ENCODE data around the gene LMOD1.

Gene LMOD1

DNA sequence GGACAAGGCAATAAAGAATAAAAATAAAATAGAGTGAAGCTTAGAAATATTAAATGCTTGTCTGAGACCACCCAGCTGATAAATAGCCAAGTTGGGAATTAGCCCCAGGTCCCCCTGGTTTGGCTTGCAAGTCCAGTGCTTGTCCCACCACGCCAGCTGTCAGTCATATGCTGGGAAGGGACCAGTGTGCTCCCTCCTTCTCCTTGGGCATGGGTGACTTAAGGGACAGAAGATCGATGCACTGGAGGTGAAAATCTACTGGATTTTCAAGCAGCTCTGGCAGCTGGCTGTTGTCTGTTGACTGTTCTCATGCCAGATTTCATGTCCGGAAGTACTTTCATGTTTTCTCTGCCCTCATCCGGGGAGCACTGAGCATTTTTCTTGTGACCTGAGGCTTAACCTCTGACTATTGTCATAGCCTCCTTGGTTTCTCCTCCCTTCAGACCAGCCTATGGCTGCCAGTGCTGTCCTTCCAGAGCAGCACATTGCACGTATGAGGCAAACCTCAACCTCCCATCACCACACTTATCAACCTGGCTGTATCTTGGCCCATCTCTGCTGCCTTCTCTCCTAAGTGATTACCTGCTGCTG is 12.4 kb downstream of the LMOD1 start:
- TF ChIP-seq TAF1 (IDR thresholded peaks at IDR 0.05; ENCODE audit: low read depth) (no peak), RAD21 (IDR thresholded peaks at IDR 0.05; ENCODE audit: low read depth) (no peak), EP300 (IDR thresholded peaks at IDR 0.05; ENCODE audit: borderline replicate concordance) (no peak), NFIC (IDR thresholded peaks at IDR 0.05) (no peak), CREB1 (IDR thresholded peaks at IDR 0.05; ENCODE audit: low read depth) (no peak), FOXM1 (IDR thresholded peaks at IDR 0.05; ENCODE audit: borderline replicate concordance, low read depth) (no peak), YY1 (IDR thresholded peaks at IDR 0.05; ENCODE audit: low read depth) (no peak), ZBTB7A (IDR thresholded peaks at IDR 0.05; ENCODE audit: low read depth) (no peak), EGR1 (IDR thresholded peaks at IDR 0.05) (no peak), TEAD4 (IDR thresholded peaks at IDR 0.05) (no peak), TCF12 (IDR thresholded peaks at IDR 0.05; ENCODE audit: low read depth) (no peak), CEBPB (IDR thresholded peaks at IDR 0.05) (no peak)
- TF ChIP-seq, protein P1, sequence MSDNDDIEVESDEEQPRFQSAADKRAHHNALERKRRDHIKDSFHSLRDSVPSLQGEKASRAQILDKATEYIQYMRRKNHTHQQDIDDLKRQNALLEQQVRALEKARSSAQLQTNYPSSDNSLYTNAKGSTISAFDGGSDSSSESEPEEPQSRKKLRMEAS (IDR thresholded peaks at IDR 0.05): no peak
- TF ChIP-seq, protein P2, sequence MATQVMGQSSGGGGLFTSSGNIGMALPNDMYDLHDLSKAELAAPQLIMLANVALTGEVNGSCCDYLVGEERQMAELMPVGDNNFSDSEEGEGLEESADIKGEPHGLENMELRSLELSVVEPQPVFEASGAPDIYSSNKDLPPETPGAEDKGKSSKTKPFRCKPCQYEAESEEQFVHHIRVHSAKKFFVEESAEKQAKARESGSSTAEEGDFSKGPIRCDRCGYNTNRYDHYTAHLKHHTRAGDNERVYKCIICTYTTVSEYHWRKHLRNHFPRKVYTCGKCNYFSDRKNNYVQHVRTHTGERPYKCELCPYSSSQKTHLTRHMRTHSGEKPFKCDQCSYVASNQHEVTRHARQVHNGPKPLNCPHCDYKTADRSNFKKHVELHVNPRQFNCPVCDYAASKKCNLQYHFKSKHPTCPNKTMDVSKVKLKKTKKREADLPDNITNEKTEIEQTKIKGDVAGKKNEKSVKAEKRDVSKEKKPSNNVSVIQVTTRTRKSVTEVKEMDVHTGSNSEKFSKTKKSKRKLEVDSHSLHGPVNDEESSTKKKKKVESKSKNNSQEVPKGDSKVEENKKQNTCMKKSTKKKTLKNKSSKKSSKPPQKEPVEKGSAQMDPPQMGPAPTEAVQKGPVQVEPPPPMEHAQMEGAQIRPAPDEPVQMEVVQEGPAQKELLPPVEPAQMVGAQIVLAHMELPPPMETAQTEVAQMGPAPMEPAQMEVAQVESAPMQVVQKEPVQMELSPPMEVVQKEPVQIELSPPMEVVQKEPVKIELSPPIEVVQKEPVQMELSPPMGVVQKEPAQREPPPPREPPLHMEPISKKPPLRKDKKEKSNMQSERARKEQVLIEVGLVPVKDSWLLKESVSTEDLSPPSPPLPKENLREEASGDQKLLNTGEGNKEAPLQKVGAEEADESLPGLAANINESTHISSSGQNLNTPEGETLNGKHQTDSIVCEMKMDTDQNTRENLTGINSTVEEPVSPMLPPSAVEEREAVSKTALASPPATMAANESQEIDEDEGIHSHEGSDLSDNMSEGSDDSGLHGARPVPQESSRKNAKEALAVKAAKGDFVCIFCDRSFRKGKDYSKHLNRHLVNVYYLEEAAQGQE (IDR thresholded peaks at IDR 0.05; ENCODE audit: low read depth): no peak
- TF ChIP-seq, protein P3, sequence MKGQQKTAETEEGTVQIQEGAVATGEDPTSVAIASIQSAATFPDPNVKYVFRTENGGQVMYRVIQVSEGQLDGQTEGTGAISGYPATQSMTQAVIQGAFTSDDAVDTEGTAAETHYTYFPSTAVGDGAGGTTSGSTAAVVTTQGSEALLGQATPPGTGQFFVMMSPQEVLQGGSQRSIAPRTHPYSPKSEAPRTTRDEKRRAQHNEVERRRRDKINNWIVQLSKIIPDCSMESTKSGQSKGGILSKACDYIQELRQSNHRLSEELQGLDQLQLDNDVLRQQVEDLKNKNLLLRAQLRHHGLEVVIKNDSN (IDR thresholded peaks at IDR 0.05): no peak

GRCh38 chr1:201930803-201931202 is 15.5 kb downstream of the LMOD1 start:
- TF ChIP-seq, protein P3 (IDR thresholded peaks at IDR 0.05): no peak
- no peak for TF ChIP-seq RAD21 (IDR thresholded peaks at IDR 0.05; ENCODE audit: low read depth)
- TF ChIP-seq NFIC (IDR thresholded peaks at IDR 0.05): no peak

DNA sequence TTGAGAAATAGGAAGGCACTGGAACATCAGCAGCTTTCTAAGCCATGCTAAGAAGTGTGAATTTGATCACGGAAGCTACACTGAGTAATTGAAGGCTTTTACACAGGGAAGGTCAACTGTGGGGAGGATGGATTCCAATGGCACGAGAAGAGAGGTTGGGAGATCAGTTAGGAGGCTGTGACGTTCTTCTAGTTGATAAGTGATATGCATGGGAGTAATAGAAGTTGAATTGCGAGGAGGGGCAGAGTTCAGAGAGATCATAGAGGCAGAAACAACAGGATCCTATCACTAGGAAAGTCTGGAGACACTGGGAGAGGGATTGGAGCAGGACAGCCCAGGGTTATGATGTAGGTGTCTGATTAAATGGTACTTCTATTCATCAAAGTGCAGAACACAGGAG is 16.2 kb downstream of the LMOD1 start:
- TF ChIP-seq, protein P1 (IDR thresholded peaks at IDR 0.05): no peak
- TF ChIP-seq FOXM1 (IDR thresholded peaks at IDR 0.05; ENCODE audit: borderline replicate concordance, low read depth): no peak

DNA sequence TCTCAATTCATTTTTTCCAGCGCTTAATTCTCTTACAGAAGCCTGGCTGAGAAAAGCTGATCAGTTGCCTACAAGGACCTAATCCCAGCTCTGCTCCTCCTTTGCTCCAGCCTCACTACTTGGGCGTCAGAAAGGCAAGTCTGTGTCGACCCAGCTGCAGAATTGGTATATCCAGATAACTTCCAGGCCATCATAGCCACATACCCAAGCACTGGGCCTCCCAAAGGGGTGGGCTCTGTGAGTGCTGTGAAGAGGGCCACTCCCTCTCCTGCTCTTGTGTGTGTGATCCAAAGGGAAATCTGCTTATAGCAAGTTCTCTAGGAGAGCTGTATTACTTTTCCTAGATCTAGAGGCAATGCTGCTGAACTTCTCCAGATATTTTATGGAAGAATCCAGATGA is 18.1 kb downstream of the LMOD1 start:
- TF ChIP-seq, protein P1 (IDR thresholded peaks at IDR 0.05): no peak
- TF ChIP-seq ZBTB7A (IDR thresholded peaks at IDR 0.05; ENCODE audit: low read depth) (no peak), RAD21 (IDR thresholded peaks at IDR 0.05; ENCODE audit: low read depth) (no peak), FOXM1 (IDR thresholded peaks at IDR 0.05; ENCODE audit: borderline replicate concordance, low read depth) (no peak)
- TF ChIP-seq, protein P2 (IDR thresholded peaks at IDR 0.05; ENCODE audit: low read depth): no peak

DNA sequence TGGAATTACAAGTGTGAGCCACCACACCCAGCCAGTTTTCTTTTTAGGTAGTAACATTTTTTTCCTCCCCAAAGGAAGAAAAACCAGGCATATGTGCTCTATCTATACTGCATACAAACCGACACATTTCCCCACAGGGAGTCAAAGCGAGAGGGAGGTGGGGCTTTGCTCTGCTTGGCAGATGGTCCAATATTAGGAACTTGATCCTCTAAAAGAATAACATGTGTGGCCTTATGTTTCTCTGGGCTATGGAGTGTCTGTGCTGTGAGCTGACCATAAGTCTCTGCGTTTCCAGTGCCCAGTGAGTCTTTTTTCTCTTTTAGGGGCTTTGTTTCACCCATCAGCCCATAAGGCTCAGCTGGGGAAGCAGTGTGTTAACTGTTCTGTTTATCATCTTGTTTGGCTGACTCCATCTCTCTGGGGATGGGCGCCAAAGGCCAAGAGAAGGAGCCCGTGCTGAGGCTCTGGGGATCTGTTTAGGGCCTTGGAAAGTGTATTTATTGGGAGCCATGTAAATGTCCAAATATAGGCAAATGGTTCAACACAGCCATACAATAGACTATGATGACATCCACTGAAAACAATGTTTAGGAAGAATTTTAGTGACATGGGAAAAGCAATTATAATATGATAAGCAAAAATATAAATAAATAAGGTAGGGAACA is 20.2 kb downstream of the LMOD1 start:
- no peak for TF ChIP-seq YY1 (IDR thresholded peaks at IDR 0.05; ENCODE audit: low read depth)
- no peak for TF ChIP-seq CEBPB (IDR thresholded peaks at IDR 0.05)
- TF ChIP-seq EP300 (IDR thresholded peaks at IDR 0.05; ENCODE audit: borderline replicate concordance): no peak
- TF ChIP-seq ZBTB7A (IDR thresholded peaks at IDR 0.05; ENCODE audit: low read depth): no peak
- TF ChIP-seq, protein P1 (IDR thresholded peaks at IDR 0.05): no peak
- no peak for TF ChIP-seq NFIC (IDR thresholded peaks at IDR 0.05)
- TF ChIP-seq TAF1 (IDR thresholded peaks at IDR 0.05; ENCODE audit: low read depth): no peak
- no peak for TF ChIP-seq CREB1 (IDR thresholded peaks at IDR 0.05; ENCODE audit: low read depth)
- no peak for TF ChIP-seq TEAD4 (IDR thresholded peaks at IDR 0.05)
- TF ChIP-seq, protein P2 (IDR thresholded peaks at IDR 0.05; ENCODE audit: low read depth): no peak
- no peak for TF ChIP-seq FOXM1 (IDR thresholded peaks at IDR 0.05; ENCODE audit: borderline replicate concordance, low read depth)

Data from Ishikawa (cell line).